C4-2B (cell line): Measurements from ENCODE around the gene GLCE.

Experiments
- CTCF ChIP-seq: fragments of 450-650 bp; conservative IDR thresholded peaks from 2 replicates; pipeline ENCODE4 v1.5.1; 2017; ENCODE audit warnings: mild to moderate bottlenecking
- ZFX ChIP-seq: fragments of 450-650 bp; IDR thresholded peaks from 2 replicates; pipeline ENCODE4 v1.6.1; 2017

- TF ChIP-seq CTCF (no peak), ZFX (no peak)
Observed at GRCh38 chr15:69114331-69114928, 46.0 kb upstream of the GLCE start.
